GM15510 (cell line): ENCODE data around the gene IL16.

ENCODE experiments used
- POLR2A ChIP-seq: IDR thresholded peaks from 3 replicates; pipeline ENCODE4 v1.6.1; 2011; ENCODE audit warnings: borderline replicate concordance; ENCODE audit not compliant: insufficient read length; ENCODE audit errors: extremely low read depth

IL16 gene

DNA sequence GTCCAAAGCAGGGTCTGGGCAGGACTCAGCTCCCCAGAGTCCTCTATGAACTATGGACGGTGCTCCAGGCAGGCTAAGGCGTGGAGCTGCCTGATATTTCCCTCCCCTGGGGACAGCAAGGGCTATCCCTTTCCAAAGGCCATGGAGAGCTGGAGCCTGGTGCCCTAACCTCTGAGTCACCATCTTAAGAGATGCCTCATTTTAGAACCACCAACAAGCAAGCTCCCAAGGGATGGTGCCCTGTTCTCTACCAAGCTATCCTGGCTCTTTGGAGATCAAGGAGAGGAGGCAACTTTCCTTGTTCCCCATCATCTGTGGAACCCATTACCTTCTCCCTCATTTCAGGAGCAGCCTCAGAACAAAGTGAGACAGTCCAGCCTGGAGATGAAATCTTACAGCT is 111.6 kb downstream of the IL16 start:
- TF ChIP-seq POLR2A, result no peak

GRCh38 chr15:81309647-81310450 is 113.2 kb downstream of the IL16 start:
- no peak for TF ChIP-seq POLR2A

- no peak for TF ChIP-seq POLR2A
Observed at GRCh38 chr15:81310480-81310879, 113.8 kb downstream of the IL16 start.

DNA sequence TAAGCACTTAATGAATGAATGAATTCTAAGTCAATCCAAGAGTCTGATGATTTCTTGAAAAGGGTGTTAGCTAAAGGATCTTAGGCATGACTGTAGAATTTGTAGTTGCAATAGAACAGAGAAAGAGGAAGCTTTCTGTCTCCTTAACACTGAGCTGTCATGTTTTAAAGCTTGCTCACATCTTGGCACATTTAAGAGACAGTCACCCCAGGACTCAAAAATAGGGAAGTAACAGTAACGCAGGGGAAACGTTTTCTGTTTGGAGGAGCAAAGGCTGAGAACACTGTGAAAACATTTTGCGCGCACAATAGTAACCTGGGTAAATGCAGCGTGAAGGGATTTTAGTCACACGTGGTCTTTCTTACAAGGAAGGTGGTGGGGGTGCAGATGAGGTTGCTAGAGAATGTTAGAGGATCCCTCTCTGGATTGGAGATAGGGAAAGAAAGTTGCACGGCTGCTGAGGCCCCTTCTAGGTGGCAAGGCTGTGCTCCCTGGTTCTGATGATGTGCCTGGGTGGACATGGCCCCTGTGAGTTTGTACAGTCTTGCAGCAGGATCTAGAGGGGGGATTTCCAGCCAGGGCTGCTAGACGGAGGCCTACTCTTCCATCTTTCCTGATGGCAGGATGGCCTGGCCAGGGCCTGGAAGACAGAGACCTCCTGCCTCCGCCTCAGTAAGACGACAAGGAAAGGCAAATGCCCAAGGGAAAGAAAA is 115.2 kb downstream of the IL16 start:
- no peak for TF ChIP-seq POLR2A

GRCh38 chr15:81312790-81313543 is 116.3 kb downstream of the IL16 start:
- TF ChIP-seq POLR2A, result no peak

- no peak for TF ChIP-seq POLR2A
Observed at GRCh38 chr15:81313686-81314085, 117.0 kb downstream of the IL16 start.

GRCh38 chr15:81314378-81314777 is 117.7 kb downstream of the IL16 start:
- TF ChIP-seq POLR2A, result no peak

- TF ChIP-seq POLR2A, result no peak
Observed at GRCh38 chr15:81315452-81316175, 118.9 kb downstream of the IL16 start.

DNA sequence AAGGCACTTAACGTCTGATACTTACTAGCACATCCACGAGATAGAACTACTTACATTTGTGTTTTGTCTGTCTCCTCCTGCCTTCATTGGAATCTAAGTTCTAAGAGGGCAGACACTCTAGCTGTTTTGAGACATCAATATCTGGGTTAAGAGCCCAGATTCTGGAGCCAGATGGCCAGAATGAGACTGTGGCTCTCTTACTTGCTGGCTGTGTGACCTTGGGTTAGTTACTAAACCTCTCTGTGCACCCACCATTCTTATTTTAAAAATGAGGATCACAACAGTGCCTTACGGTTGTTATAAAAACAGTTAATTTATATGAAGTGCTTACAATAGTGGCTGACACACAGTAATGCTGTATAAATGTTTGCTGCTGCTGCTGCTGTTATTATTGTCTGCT is 119.6 kb downstream of the IL16 start:
- TF ChIP-seq POLR2A, result no peak

GRCh38 chr15:81317642-81318017 is 121.0 kb downstream of the IL16 start:
- TF ChIP-seq POLR2A, result no peak

DNA sequence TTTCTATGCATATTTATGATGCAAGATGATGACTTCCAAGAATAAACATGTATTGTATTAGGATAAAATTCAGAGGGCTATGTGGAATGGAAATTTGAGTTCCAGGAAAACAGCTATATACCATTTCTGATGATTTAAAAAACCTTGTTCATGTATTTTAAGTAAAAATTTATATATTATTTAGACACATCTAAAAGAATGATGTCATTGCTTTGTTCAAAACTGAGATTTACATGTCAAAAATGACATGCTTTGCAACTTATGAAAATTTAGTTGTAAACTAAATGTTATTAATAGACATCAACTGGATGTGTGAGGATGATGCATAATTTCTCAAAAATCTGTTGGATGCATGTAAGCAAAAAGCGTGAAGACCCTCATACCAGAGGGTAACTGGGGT is 125.0 kb downstream of the IL16 start:
- no peak for TF ChIP-seq POLR2A

DNA sequence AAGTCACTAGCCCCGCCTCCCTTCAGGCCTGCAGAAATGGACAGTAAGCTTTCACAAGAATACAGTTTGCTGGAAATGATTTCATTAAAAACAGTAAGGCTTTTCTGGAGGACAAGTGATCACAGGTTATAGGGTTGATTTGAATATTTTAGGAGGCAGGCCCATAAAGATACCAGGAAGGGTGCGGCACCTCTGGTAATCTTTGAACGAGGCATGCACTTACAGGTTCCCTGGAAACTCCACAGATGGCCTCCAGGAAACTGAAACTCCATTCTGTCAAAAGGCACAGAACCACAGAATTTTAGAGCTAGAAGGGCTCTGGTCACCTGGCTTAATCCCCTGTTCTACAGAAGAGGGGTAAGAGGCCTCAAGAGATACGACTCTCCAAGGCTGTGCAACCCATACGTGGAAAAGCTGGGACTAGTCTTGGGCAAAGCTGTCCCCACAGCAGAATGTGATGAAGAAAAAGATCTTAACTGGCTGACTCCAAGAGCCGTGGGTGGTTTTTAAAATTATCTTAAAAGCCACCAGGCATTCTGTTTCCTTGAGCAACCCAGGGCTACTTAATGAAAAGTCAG is 126.1 kb downstream of the IL16 start:
- TF ChIP-seq POLR2A, result no peak

DNA sequence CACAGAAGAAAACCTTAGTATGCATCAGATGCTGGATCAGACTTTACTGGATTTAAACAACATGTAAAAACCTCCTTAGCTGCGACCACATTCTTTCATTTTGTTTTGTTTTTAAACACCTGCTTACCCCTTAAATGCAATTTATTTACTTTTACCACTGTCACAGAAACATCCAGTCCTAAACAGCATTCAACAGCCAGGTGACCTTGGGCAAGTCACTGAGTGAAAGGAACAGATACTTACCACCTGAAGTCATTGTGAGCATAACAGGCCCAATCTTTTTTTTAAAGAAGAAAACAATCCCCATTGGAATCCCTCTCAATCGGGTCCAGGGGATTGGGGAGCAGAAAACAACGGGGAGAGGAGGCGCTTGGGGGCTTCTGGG is 126.9 kb downstream of the IL16 start:
- no peak for TF ChIP-seq POLR2A
